ENCODE measurements around the gene MANBA.
A peak's percentile ranks its signal among the peaks of the same experiment; 100 is the strongest.
"Not testable (repeated sequence)": the region's sequence is repeated elsewhere in the genome, so short reads cannot be mapped to it uniquely, and the experiment has no call there.

Gene MANBA

GRCh38 chr4:102718833-102719575 is 41.8 kb downstream of the MANBA start:
- H3K9me3 ChIP-seq (ENCODE audit: control insufficient read depth, low read length); DNase-seq (ENCODE audit: low read depth); H3K4me3 ChIP-seq (ENCODE audit: low read length); H3K27me3 ChIP-seq (replicated peaks; ENCODE audit: control insufficient read depth, insufficient read depth, low read length); H3K9ac ChIP-seq (ENCODE audit: low read length); H3K4me1 ChIP-seq (ENCODE audit: control insufficient read depth, insufficient read depth, low read length); H3K36me3 ChIP-seq (ENCODE audit: control insufficient read depth, insufficient read depth, low read length, severe bottlenecking): not testable (repeated sequence)

- H3K4me3 ChIP-seq (ENCODE audit: low read length): no peak overlapping the region
- no peaks in the 10 kb centered on the region for H3K27me3 ChIP-seq (replicated peaks; ENCODE audit: control insufficient read depth, insufficient read depth, low read length)
- H3K9me3 ChIP-seq (ENCODE audit: control insufficient read depth, low read length): no peaks in the 10 kb centered on the region
- no peak overlapping the region for H3K9ac ChIP-seq (ENCODE audit: low read length)
- H3K4me1 ChIP-seq (ENCODE audit: control insufficient read depth, insufficient read depth, low read length): peaks cover 4% of the 10 kb centered on the region
- no peak for DNase-seq (ENCODE audit: low read depth)
- no peaks in the 10 kb centered on the region for H3K36me3 ChIP-seq (ENCODE audit: control insufficient read depth, insufficient read depth, low read length, severe bottlenecking)
These were observed 43.2 kb downstream of the MANBA start for GRCh38 chr4:102717448-102718092.

- no peak for DNase-seq (ENCODE audit: low read depth)
- Histone ChIP-seq H3K27me3 (replicated peaks; ENCODE audit: control insufficient read depth, insufficient read depth, low read length) (no peaks in the 10 kb centered on the region), H3K4me1 (ENCODE audit: control insufficient read depth, insufficient read depth, low read length) (peaks cover 4% of the 10 kb centered on the region), H3K36me3 (ENCODE audit: control insufficient read depth, insufficient read depth, low read length, severe bottlenecking) (no peaks in the 10 kb centered on the region), H3K9ac (ENCODE audit: low read length) (no peak overlapping the region), H3K4me3 (ENCODE audit: low read length) (no peak overlapping the region), H3K9me3 (ENCODE audit: control insufficient read depth, low read length) (no peaks in the 10 kb centered on the region)
These were observed 45.7 kb downstream of the MANBA start for GRCh38 chr4:102715057-102715456.

- not testable (repeated sequence) for H3K9ac ChIP-seq (ENCODE audit: low read length); H3K9me3 ChIP-seq (ENCODE audit: control insufficient read depth, low read length); H3K4me3 ChIP-seq (ENCODE audit: low read length); H3K36me3 ChIP-seq (ENCODE audit: control insufficient read depth, insufficient read depth, low read length, severe bottlenecking); DNase-seq (ENCODE audit: low read depth); H3K4me1 ChIP-seq (ENCODE audit: control insufficient read depth, insufficient read depth, low read length); H3K27me3 ChIP-seq (replicated peaks; ENCODE audit: control insufficient read depth, insufficient read depth, low read length)
These were observed 47.0 kb downstream of the MANBA start for GRCh38 chr4:102713774-102714173.

GRCh38 chr4:102713096-102713495 is 47.7 kb downstream of the MANBA start:
- Histone ChIP-seq H3K9ac (ENCODE audit: low read length) (no peak overlapping the region), H3K9me3 (ENCODE audit: control insufficient read depth, low read length) (no peaks in the 10 kb centered on the region), H3K4me3 (ENCODE audit: low read length) (no peak overlapping the region), H3K27me3 (replicated peaks; ENCODE audit: control insufficient read depth, insufficient read depth, low read length) (no peaks in the 10 kb centered on the region), H3K4me1 (ENCODE audit: control insufficient read depth, insufficient read depth, low read length) (peaks cover 4% of the 10 kb centered on the region), H3K36me3 (ENCODE audit: control insufficient read depth, insufficient read depth, low read length, severe bottlenecking) (no peaks in the 10 kb centered on the region)
- DNase-seq (ENCODE audit: low read depth): peak; percentile 36

GRCh38 chr4:102710986-102711385 is 49.8 kb downstream of the MANBA start:
- DNase-seq (ENCODE audit: low read depth): no peak
- Histone ChIP-seq H3K4me3 (ENCODE audit: low read length) (no peak overlapping the region), H3K4me1 (ENCODE audit: control insufficient read depth, insufficient read depth, low read length) (peaks cover 4% of the 10 kb centered on the region), H3K9ac (ENCODE audit: low read length) (no peak overlapping the region), H3K36me3 (ENCODE audit: control insufficient read depth, insufficient read depth, low read length, severe bottlenecking) (no peaks in the 10 kb centered on the region), H3K27me3 (replicated peaks; ENCODE audit: control insufficient read depth, insufficient read depth, low read length) (no peaks in the 10 kb centered on the region), H3K9me3 (ENCODE audit: control insufficient read depth, low read length) (no peaks in the 10 kb centered on the region)

- DNase-seq (ENCODE audit: low read depth); H3K9me3 ChIP-seq (ENCODE audit: control insufficient read depth, low read length); H3K4me1 ChIP-seq (ENCODE audit: control insufficient read depth, insufficient read depth, low read length); H3K27me3 ChIP-seq (replicated peaks; ENCODE audit: control insufficient read depth, insufficient read depth, low read length); H3K9ac ChIP-seq (ENCODE audit: low read length); H3K36me3 ChIP-seq (ENCODE audit: control insufficient read depth, insufficient read depth, low read length, severe bottlenecking); H3K4me3 ChIP-seq (ENCODE audit: low read length): not testable (repeated sequence)
These were observed 51.7 kb downstream of the MANBA start for GRCh38 chr4:102709060-102709459.

- no peaks in the 10 kb centered on the region for H3K36me3 ChIP-seq (ENCODE audit: control insufficient read depth, insufficient read depth, low read length, severe bottlenecking)
- no peaks in the 10 kb centered on the region for H3K9me3 ChIP-seq (ENCODE audit: control insufficient read depth, low read length)
- H3K27me3 ChIP-seq (replicated peaks; ENCODE audit: control insufficient read depth, insufficient read depth, low read length): no peaks in the 10 kb centered on the region
- no peak overlapping the region for H3K4me3 ChIP-seq (ENCODE audit: low read length)
- no peak for DNase-seq (ENCODE audit: low read depth)
- no peaks in the 10 kb centered on the region for H3K4me1 ChIP-seq (ENCODE audit: control insufficient read depth, insufficient read depth, low read length)
- no peak overlapping the region for H3K9ac ChIP-seq (ENCODE audit: low read length)
These were observed 53.6 kb downstream of the MANBA start for GRCh38 chr4:102707150-102707549.

GRCh38 chr4:102705391-102705935 is 55.3 kb downstream of the MANBA start:
- H3K27me3 ChIP-seq (replicated peaks; ENCODE audit: control insufficient read depth, insufficient read depth, low read length): no peaks in the 10 kb centered on the region

GRCh38 chr4:102696758-102697157 is 64.0 kb downstream of the MANBA start:
- no peaks in the 10 kb centered on the region for H3K27me3 ChIP-seq (replicated peaks; ENCODE audit: control insufficient read depth, insufficient read depth, low read length)
- no peak for DNase-seq (ENCODE audit: low read depth)
- peaks cover 4% of the 10 kb centered on the region for H3K36me3 ChIP-seq (ENCODE audit: control insufficient read depth, insufficient read depth, low read length, severe bottlenecking)

More at GRCh38 chr4:102705391-102705935, 55.3 kb downstream of the MANBA start:
- Histone ChIP-seq H3K36me3 (ENCODE audit: control insufficient read depth, insufficient read depth, low read length, severe bottlenecking) (no peaks in the 10 kb centered on the region), H3K4me1 (ENCODE audit: control insufficient read depth, insufficient read depth, low read length) (no peaks in the 10 kb centered on the region), H3K4me3 (ENCODE audit: low read length) (no peak overlapping the region), H3K9ac (ENCODE audit: low read length) (no peak overlapping the region), H3K9me3 (ENCODE audit: control insufficient read depth, low read length) (no peaks in the 10 kb centered on the region)
- DNase-seq (ENCODE audit: low read depth): no peak

GRCh38 chr4:102694791-102695190 is 66.0 kb downstream of the MANBA start:
- Histone ChIP-seq H3K36me3 (ENCODE audit: control insufficient read depth, insufficient read depth, low read length, severe bottlenecking) (peaks cover 4% of the 10 kb centered on the region), H3K4me1 (ENCODE audit: control insufficient read depth, insufficient read depth, low read length) (no peaks in the 10 kb centered on the region), H3K4me3 (ENCODE audit: low read length) (no peak overlapping the region), H3K27me3 (replicated peaks; ENCODE audit: control insufficient read depth, insufficient read depth, low read length) (no peaks in the 10 kb centered on the region), H3K9ac (ENCODE audit: low read length) (no peak overlapping the region), H3K9me3 (ENCODE audit: control insufficient read depth, low read length) (no peaks in the 10 kb centered on the region)
- DNase-seq (ENCODE audit: low read depth): no peak

More at GRCh38 chr4:102696758-102697157, 64.0 kb downstream of the MANBA start:
- H3K9ac ChIP-seq (ENCODE audit: low read length): no peak overlapping the region
- no peaks in the 10 kb centered on the region for H3K4me1 ChIP-seq (ENCODE audit: control insufficient read depth, insufficient read depth, low read length)
- no peak overlapping the region for H3K4me3 ChIP-seq (ENCODE audit: low read length)
- H3K9me3 ChIP-seq (ENCODE audit: control insufficient read depth, low read length): no peaks in the 10 kb centered on the region
